ENCODE data around the gene HNRNPA2B1. TPM values are rescaled to one million over a fixed set of nuclear protein-coding genes. Genes with fewer than 3 reads are reported as not detected.
"Not testable (repeated sequence)": the region's sequence is repeated elsewhere in the genome, so short reads cannot be mapped to it uniquely, and the experiment has no call there.

HNRNPA2B1 gene
- polyA plus RNA-seq, 1 experiment, result 493 TPM

- DNase-seq (ENCODE audit: low read depth, low spot score), result no peak
- no peak for TF ChIP-seq CTCF (IDR thresholded peaks at IDR 0.05; ENCODE audit: low read depth, low read length)
- ChIA-PET POLR2A (interaction anchor here (1.7 kb wide), 1 partner anchor 48 kb away, joined by 28 read pairs; the partner anchor contains the start of genes CBX3 and HNRNPA2B1), CTCF (no interaction called here)
- Histone ChIP-seq H3K27ac (ENCODE audit: low read depth, low read length) (peak overlapping the region; percentile 31), H3K4me3 (ENCODE audit: low read depth, low read length) (peak overlapping the region; percentile 69), H3K27me3 (ENCODE audit: control insufficient read depth, insufficient read depth, low read length) (no peaks in the 10 kb centered on the region), H3K9me3 (ENCODE audit: control insufficient read depth, insufficient read depth, low read length) (no peaks in the 10 kb centered on the region)
Observed at GRCh38 chr7:26153241-26153822, 47.2 kb downstream of the HNRNPA2B1 start.

GRCh38 chr7:26152782-26153240, 47.7 kb downstream of the HNRNPA2B1 start:
- peak overlapping the region; percentile 69 for H3K4me3 ChIP-seq (ENCODE audit: low read depth, low read length)
- POLR2A ChIA-PET, result interaction anchor here (1.1 to 1.7 kb wide), 3 partner anchors 8 to 48 kb away, joined by 3 to 28 read pairs (median 3); partner anchors contain the start of genes CBX3 and HNRNPA2B1
- CTCF ChIA-PET, result interaction anchor here (1.2 to 2.8 kb wide), 2 partner anchors 40 to 62 kb away, joined by 4 to 9 read pairs; no protein-coding TSS in a partner anchor
- DNase-seq (ENCODE audit: low read depth, low spot score); H3K27ac ChIP-seq (ENCODE audit: low read depth, low read length); H3K27me3 ChIP-seq (ENCODE audit: control insufficient read depth, insufficient read depth, low read length); H3K9me3 ChIP-seq (ENCODE audit: control insufficient read depth, insufficient read depth, low read length): not testable (repeated sequence)

- Histone ChIP-seq H3K4me3 (ENCODE audit: low read depth, low read length) (peak within 1 kb of the TSS; percentile 69), H3K9me3 (ENCODE audit: control insufficient read depth, insufficient read depth, low read length) (no peaks in the 10 kb centered on the region; the same call in 1 of the 2 replicates), H3K27me3 (ENCODE audit: control insufficient read depth, insufficient read depth, low read length) (no peaks in the 10 kb centered on the region), H3K27ac (ENCODE audit: low read depth, low read length) (no peak within 1 kb of the TSS)
- TF ChIP-seq CTCF (IDR thresholded peaks at IDR 0.05; ENCODE audit: low read depth, low read length), result no peak
- ChIA-PET POLR2A (interaction anchor here (0.6 to 1.7 kb wide), 7 partner anchors 9 to 296 kb away, joined by 3 to 28 read pairs (median 3); partner anchors contain the start of genes CBX3 and HNRNPA2B1), CTCF (interaction anchor here (0.8 to 2.8 kb wide), 5 partner anchors 9 to 61 kb away, joined by 3 to 10 read pairs (median 4); partner anchors contain the start of gene CBX3)
- no peak for DNase-seq (ENCODE audit: low read depth, low spot score)
Observed at GRCh38 chr7:26151953-26152781, 48.4 kb downstream of the HNRNPA2B1 start, which contains the start of gene NFE2L3. Gene NFE2L3 (plus strand): TSS chr7:26152198. CDS start chr7:26152499, 301 bp downstream.

- no peak for TF ChIP-seq CTCF (IDR thresholded peaks at IDR 0.05; ENCODE audit: low read depth, low read length)
- peak overlapping the region; percentile 61 for H3K4me3 ChIP-seq (ENCODE audit: low read depth, low read length)
- H3K9me3 ChIP-seq (ENCODE audit: control insufficient read depth, insufficient read depth, low read length), result no peaks in the 10 kb centered on the region; the same call in 1 of the 2 replicates
- H3K27ac ChIP-seq (ENCODE audit: low read depth, low read length), result no peak overlapping the region
- ChIA-PET POLR2A (interaction anchor here (0.7 to 1.7 kb wide), 5 partner anchors 31 to 295 kb away, joined by 3 to 28 read pairs (median 4); partner anchors contain the start of genes CBX3 and HNRNPA2B1), CTCF (interaction anchor here (0.8 to 2.8 kb wide), 5 partner anchors 9 to 61 kb away, joined by 3 to 10 read pairs (median 4); partner anchors contain the start of gene CBX3)
- DNase-seq (ENCODE audit: low read depth, low spot score), result no peak
- no peaks in the 10 kb centered on the region for H3K27me3 ChIP-seq (ENCODE audit: control insufficient read depth, insufficient read depth, low read length)
Observed at GRCh38 chr7:26151650-26151952, 48.9 kb downstream of the HNRNPA2B1 start.

- TF ChIP-seq CTCF (IDR thresholded peaks at IDR 0.05; ENCODE audit: low read depth, low read length), result no peak
- CTCF ChIA-PET, result interaction anchor here (1.2 to 2.8 kb wide), 3 partner anchors 10 to 60 kb away, joined by 4 to 10 read pairs (median 9); no protein-coding TSS in a partner anchor
- Histone ChIP-seq H3K9me3 (ENCODE audit: control insufficient read depth, insufficient read depth, low read length) (no peaks in the 10 kb centered on the region; the same call in 1 of the 2 replicates), H3K4me3 (ENCODE audit: low read depth, low read length) (no peak overlapping the region), H3K27ac (ENCODE audit: low read depth, low read length) (no peak overlapping the region), H3K27me3 (ENCODE audit: control insufficient read depth, insufficient read depth, low read length) (no peaks in the 10 kb centered on the region)
- DNase-seq (ENCODE audit: low read depth, low spot score), result no peak
- POLR2A ChIA-PET, result interaction anchor here (1.0 kb wide), 1 partner anchor 46 kb away, joined by 3 read pairs; no protein-coding TSS in a partner anchor
Observed at GRCh38 chr7:26151096-26151495, 49.5 kb downstream of the HNRNPA2B1 start.
